Keratinocyte (primary cell): ENCODE results near the gene SIMC1. TPM values are rescaled to one million over a fixed set of nuclear protein-coding genes. Genes with fewer than 3 reads are reported as not detected.
"Not testable (repeated sequence)": the region's sequence is repeated elsewhere in the genome, so short reads cannot be mapped to it uniquely, and the experiment has no call there.

Source experiments
- DNase-seq: peaks from one replicate; pipeline ENCODE4 v3.0.0-alpha.2; 2011; ENCODE audit warnings: low read depth, missing footprints, low spot score
- FAIRE-seq: peaks from 2 replicates; lab custom pipeline; 2011; peaks lifted over from hg19 to GRCh38; lab: Jason Lieb, UNC
- H2AFZ ChIP-seq: 2 replicates; pipeline ENCODE4 v1.6.0; 2012; ENCODE audit warnings: low read length, control low read depth, inconsistent platforms; ENCODE audit not compliant: control insufficient read depth
- H3K27ac ChIP-seq: 2 replicates; pipeline ENCODE4 v1.5.1; 2011; ENCODE audit warnings: low read length; ENCODE audit not compliant: control insufficient read depth, insufficient read depth
- H3K27me3 ChIP-seq: 3 replicates; pipeline ENCODE4 v1.6.0; 2011; ENCODE audit warnings: low read length; ENCODE audit not compliant: control insufficient read depth, insufficient read depth; ENCODE audit errors: extremely low read depth
- H3K36me3 ChIP-seq, 2 experiments: 2 replicates in 1 of 2; 3 replicates in 1 of 2; pipeline ENCODE4 v1.5.1; 2011; ENCODE audit warnings: low read length in 2 of 2, mild to moderate bottlenecking in 1 of 2; ENCODE audit not compliant: control insufficient read depth in 2 of 2, insufficient read depth in 2 of 2; ENCODE audit errors: extremely low read depth in 1 of 2
- H3K4me1 ChIP-seq: 3 replicates; pipeline ENCODE4 v1.5.1; 2011; ENCODE audit warnings: low read length; ENCODE audit not compliant: control insufficient read depth, insufficient read depth; ENCODE audit errors: extremely low read depth
- H3K4me2 ChIP-seq: 3 replicates; pipeline ENCODE4 v1.6.0; 2011; ENCODE audit warnings: low read depth, low read length; ENCODE audit not compliant: control insufficient read depth, insufficient read depth; ENCODE audit errors: extremely low read depth
- H3K4me3 ChIP-seq, 3 experiments: fragments of 200-600 bp in 1 of 3; sonication (generic) in 1 of 3; 2 replicates in 2 of 3; 3 replicates in 1 of 3; pipeline ENCODE4 v1.5.1; 2011 to 2016; ENCODE audit warnings: low read length in 3 of 3, mild to moderate bottlenecking in 3 of 3, control low read depth in 2 of 3, inconsistent platforms in 1 of 3, low read depth in 1 of 3, mixed read lengths in 1 of 3, mixed run types in 1 of 3, moderate library complexity in 1 of 3; ENCODE audit not compliant: control insufficient read depth in 2 of 3, insufficient read depth in 2 of 3; ENCODE audit errors: extremely low read depth in 1 of 3
- H3K79me2 ChIP-seq: 2 replicates; pipeline ENCODE4 v1.6.0; 2012; ENCODE audit warnings: low read length; ENCODE audit not compliant: control insufficient read depth, insufficient read depth
- H3K9ac ChIP-seq: 3 replicates; pipeline ENCODE4 v1.6.0; 2011; ENCODE audit warnings: low read length; ENCODE audit not compliant: control insufficient read depth, insufficient read depth; ENCODE audit errors: extremely low read depth
- H3K9me1 ChIP-seq: 3 replicates; pipeline ENCODE4 v1.6.0; 2011; ENCODE audit warnings: low read length; ENCODE audit not compliant: control insufficient read depth, insufficient read depth; ENCODE audit errors: extremely low read depth
- H3K9me3 ChIP-seq: 2 replicates; pipeline ENCODE4 v1.5.1; 2012; ENCODE audit warnings: low read depth, low read length; ENCODE audit not compliant: control insufficient read depth
- H4K20me1 ChIP-seq: 3 replicates; pipeline ENCODE4 v1.6.0; 2011; ENCODE audit warnings: low read length; ENCODE audit not compliant: control insufficient read depth, insufficient read depth; ENCODE audit errors: extremely low read depth
- dilution Hi-C: fragments of 300-500 bp; cut with MboI; formaldehyde crosslinking; loops from one replicate; pipeline ENCODE4 v1.7.0; 2020; ENCODE audit warnings: low sequenced_read_pairs; ENCODE audit not compliant: extremely low pct_ligation_motif_present
- polyA plus RNA-seq, 5 experiments: library from polyadenylated mRNA; depleted of rRNA in 3 of 5; stranded (reverse) in 3 of 5; stranded (forward) in 1 of 5; unstranded in 1 of 5; fragments of >200 nt; gene quantifications; 1 replicate in 1 of 5; 2 replicates in 3 of 5; 3 replicates in 1 of 5; pipeline versions ENCODE4 v1.2.1 to v1.2.3, GENCODE V29; 2011 to 2012; ENCODE audit warnings: missing spikeins in 2 of 5, low read depth in 1 of 5, low replicate concordance in 1 of 5

SIMC1 gene
- polyA plus RNA-seq, 1 donor (not counting 4 experiments of a cell fraction or from before 2014, with no cell fraction given) = 5.2 TPM

DNA sequence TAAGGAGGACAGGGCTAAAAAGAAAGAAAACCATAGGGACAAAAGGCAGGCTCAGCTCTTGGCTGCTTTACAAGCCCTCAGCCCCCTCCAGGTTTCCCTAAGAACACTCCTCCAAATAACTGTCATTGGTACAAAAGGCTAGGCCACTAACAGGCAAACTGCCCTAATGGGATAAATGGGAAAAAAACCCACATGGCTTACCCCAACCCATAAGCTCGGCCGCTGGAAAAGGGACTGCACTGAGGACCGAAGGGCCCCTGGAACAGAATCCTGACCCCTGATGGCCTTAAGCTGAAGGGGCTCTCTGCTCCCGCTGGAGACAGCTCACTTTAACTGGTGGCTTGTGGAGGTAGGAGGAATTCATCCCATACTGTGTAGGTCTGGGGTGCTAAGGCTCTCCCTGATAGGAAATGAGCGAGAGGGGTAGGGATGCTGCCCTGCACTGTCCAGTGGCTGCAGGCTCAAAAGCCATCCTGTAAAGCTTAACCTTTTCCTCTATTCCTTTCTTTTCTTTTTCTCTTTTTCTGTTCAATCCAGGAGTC lies 21.0 kb upstream of the SIMC1 start:
- H3K9ac ChIP-seq, H3K4me3 ChIP-seq, H3K36me3 ChIP-seq, H3K27ac ChIP-seq, H2AFZ ChIP-seq, H3K4me2 ChIP-seq, FAIRE-seq, H3K9me1 ChIP-seq, dilution Hi-C loops, H3K9me3 ChIP-seq, H4K20me1 ChIP-seq, DNase-seq, H3K4me1 ChIP-seq, H3K27me3 ChIP-seq, H3K79me2 ChIP-seq: not testable (repeated sequence)

DNA sequence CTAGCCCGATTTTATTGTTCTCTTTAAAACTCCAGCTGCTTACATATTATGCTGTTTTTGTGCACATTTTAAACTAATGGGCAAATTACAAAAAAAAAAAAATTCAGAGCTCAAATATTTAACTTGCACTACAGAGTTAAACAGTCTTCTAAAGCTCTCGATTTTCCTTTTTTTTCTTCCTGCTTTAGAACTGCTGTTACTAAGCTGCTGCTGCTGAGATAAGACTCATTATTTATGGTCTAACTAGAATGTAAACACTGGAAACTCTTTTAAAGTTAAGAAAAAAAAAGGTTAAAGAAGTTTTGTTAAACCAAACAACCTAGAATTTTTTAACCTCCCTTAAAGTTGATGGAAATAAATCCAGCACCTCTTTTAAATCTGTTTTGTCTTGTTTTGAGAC lies 20.5 kb upstream of the SIMC1 start:
- H3K4me1 ChIP-seq, DNase-seq, H3K79me2 ChIP-seq, H3K27ac ChIP-seq, dilution Hi-C loops, H2AFZ ChIP-seq, H3K4me2 ChIP-seq, H3K4me3 ChIP-seq, FAIRE-seq, H3K9ac ChIP-seq, H3K27me3 ChIP-seq, H4K20me1 ChIP-seq, H3K9me3 ChIP-seq, H3K36me3 ChIP-seq, H3K9me1 ChIP-seq: not testable (repeated sequence)

DNA sequence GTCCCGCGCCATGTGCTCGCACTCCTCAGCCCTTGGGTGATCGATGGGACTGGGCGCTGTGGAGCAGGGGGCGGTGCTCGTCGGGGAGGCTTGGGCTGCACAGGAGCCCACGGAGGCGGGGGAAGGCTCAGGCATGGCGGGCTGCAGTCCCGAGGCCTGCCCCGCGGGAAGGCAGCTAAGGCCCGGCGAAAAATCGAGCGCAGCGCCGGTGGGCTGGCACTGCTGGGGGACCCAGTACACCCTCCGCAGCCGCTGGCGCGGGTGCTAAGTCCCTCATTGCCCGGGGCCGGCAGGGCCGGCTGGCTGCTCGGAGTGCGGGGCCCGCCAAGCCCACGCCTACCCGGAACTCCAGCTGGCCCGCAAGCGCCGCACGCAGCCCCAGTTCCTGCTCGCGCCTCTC lies 16.2 kb upstream of the SIMC1 start:
- H2AFZ ChIP-seq, H3K27ac ChIP-seq, H3K27me3 ChIP-seq, H3K4me2 ChIP-seq, H3K9ac ChIP-seq, H3K9me3 ChIP-seq, H3K9me1 ChIP-seq, FAIRE-seq, H4K20me1 ChIP-seq, H3K79me2 ChIP-seq, dilution Hi-C loops, H3K36me3 ChIP-seq, H3K4me1 ChIP-seq, DNase-seq, H3K4me3 ChIP-seq: not testable (repeated sequence)

DNA sequence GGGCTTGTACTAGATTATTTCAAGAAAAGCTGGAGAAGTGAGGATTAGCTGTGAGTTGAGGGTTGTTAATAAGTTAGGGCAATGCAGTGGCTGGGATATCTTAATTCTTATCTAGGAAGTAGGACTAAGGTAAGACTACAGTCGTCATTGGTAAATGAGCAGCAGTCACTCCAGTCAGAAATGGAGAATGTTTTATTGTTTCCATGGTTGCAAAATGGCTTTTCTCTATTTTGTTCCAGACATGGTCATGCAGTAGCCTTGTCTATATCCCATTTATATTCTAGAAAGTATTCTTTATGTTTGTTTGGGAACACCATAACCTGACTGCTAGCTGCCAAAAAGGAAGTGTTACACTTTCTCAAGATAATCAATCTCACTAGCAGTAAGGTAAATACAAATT lies 9.9 kb upstream of the SIMC1 start:
- dilution Hi-C loops, H2AFZ ChIP-seq, H3K9me1 ChIP-seq, H3K79me2 ChIP-seq, H4K20me1 ChIP-seq, H3K9ac ChIP-seq, FAIRE-seq, H3K9me3 ChIP-seq, H3K4me2 ChIP-seq, H3K4me3 ChIP-seq, H3K27me3 ChIP-seq, H3K27ac ChIP-seq, H3K36me3 ChIP-seq, DNase-seq, H3K4me1 ChIP-seq: not testable (repeated sequence)

DNA sequence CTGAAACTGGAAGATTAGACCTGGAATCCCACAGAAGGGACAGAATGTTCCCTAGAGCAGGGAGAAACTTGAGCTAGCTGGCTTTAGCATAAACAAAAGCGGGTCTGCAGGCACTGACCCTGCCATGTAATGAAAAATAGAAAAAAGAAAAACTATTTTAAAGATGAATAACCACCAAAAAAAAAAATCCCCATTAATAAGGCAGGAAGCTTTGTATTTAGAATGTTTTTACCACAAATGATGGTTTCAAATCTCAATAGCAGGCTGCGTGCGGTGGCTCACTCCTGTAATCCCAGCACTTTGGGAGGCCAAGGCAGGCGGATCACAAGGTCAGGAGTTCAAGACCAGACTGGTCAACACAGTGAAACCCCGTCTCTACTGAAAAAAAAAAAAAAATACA lies 5.0 kb upstream of the SIMC1 start:
- H3K9ac ChIP-seq = not testable (repeated sequence)

More for the DNA sequence above, 5.0 kb upstream of the SIMC1 start:
- FAIRE-seq, dilution Hi-C loops, H3K4me2 ChIP-seq, DNase-seq, H2AFZ ChIP-seq, H3K9me3 ChIP-seq, H3K27ac ChIP-seq, H3K4me3 ChIP-seq, H3K36me3 ChIP-seq, H4K20me1 ChIP-seq, H3K4me1 ChIP-seq, H3K9me1 ChIP-seq, H3K27me3 ChIP-seq, H3K79me2 ChIP-seq: not testable (repeated sequence)
